ENCODE data around the gene CNTRL.

Gene CNTRL

DNA sequence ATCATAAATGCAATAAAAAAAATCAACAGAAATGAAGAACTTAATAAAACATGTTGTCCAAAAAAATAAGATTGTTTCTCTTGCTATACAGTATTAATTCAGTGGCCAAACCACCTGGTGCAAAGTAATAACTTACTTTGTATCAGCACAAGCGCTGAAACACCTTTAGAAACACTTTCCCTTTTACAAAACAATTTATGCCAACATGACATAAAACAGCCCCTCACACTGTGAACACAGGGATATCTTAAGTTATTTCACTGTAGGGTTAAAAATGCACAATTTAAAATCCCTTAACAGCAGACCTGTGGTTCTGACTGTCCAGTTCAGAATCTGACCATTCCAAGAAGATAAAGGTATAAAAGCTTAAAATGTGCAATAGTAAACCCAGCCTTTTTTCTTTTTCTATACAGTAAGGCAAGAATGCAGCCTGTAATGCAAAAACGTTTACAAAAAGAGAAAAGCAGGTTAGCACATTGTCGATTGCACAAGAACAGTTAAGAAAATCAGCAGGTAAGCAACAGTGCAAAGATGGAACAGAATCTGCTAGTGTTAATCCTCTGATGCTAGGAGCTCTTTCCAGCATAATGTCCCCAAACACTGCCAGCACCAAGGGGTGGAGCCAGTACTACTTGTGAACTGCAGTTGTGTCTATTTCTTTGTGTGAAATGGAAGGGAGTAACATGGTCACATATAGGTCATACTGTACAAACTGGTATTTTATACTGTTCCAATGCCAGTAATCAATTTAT, 105.4 kb downstream of the CNTRL start:
- no peak for DNase-seq (ENCODE audit: low read depth)

DNA sequence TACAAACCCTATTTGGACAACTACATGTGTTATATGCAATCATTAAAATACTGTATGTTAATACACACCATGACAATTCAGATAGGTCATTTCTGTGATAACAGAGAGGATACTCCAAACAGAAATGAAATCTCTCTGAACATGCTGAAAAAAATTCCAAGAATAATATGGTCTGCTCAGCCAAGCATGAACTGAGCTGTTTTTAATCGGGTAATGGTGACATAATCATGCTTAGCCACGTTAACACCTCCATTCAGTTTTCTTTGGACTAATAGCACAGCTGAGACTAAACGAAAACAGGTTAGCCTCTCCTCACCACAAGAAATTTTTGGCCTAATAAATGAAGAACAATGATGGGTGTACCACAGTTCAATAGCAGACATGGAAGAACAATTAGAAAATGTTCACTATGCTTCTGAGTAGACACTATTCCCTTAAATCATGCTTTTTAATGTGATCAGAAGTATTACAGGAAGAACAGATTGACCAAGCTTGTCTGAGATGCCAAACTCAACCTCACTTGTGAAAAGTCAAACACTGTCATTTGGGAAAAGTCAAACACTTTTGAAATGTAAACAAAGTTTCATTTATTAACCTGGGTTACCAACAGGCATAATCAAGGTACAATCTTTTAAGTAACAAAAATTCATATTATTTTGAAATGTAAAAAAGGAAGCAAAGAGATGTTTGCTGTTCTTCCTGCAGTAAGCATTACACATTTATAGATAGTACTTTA, 107.5 kb downstream of the CNTRL start:
- no peak for DNase-seq (ENCODE audit: low read depth)

GRCh38 chr9:121182989-121183388, 108.2 kb downstream of the CNTRL start:
- DNase-seq (ENCODE audit: low read depth): no peak

GRCh38 chr9:121183666-121184423, 109.1 kb downstream of the CNTRL start:
- DNase-seq (ENCODE audit: low read depth): no peak

- DNase-seq (ENCODE audit: low read depth): no peak
These were observed 109.7 kb downstream of the CNTRL start for GRCh38 chr9:121184463-121184862.

DNA sequence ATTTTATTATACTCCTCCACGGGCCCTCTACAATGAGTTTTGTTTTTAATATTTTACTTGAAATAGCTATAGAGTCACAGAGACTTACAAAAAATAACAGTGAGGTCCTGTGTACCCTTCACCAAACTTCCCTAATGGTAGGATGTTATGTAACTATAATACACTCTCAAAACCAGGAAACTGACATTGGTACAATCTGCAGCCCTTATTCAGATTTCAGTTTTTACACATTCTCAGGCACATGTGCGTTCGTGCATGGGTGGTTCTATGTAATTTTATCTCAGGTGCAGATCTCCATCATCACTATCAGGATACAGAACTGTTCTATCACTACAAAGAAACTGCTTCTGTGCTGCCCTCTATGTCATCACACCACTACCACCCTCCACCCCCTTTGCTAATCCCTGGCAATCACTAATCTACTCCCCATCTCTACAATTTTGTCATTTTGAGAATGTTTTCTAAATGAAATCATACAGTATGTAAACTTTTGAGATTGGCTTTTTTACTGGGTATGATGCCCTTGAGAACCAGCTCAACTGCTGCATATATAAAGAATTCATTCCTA, 110.5 kb downstream of the CNTRL start:
- DNase-seq (ENCODE audit: low read depth): no peak

- DNase-seq (ENCODE audit: low read depth): no peak
These were observed 111.1 kb downstream of the CNTRL start for GRCh38 chr9:121185774-121186403.

DNA sequence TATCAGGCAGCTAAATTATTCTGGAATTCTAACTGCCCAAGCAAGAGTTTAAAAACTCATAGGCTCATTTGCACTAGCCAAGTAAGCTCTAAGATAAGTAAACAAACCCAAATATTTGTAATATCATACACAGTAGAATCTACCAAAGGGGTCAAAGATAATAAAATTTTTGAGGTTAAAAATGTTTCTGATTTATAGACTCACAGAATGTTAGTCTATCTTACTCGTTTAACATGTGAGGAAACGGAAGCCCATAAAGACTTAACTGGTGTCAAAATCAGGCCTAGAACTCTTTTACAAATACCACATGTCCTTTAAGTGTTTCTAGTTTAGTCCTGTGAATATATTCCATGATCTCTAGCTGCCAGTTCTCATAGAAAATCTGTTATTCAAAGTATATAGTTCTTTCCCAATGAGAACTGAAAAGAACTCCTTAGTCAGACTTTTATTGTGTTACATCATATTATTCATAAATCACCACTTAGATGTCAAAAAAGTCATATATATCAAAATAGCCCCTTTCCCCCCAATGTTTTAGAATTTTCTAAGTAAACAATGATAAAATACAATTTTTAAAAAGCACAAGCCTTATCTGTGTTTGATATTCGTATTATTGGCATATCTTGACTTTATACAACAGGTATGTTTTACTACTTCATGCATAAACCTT, 113.0 kb downstream of the CNTRL start:
- no peak for DNase-seq (ENCODE audit: low read depth)

GRCh38 chr9:121189006-121189405, 114.3 kb downstream of the CNTRL start:
- DNase-seq (ENCODE audit: low read depth): no peak

DNA sequence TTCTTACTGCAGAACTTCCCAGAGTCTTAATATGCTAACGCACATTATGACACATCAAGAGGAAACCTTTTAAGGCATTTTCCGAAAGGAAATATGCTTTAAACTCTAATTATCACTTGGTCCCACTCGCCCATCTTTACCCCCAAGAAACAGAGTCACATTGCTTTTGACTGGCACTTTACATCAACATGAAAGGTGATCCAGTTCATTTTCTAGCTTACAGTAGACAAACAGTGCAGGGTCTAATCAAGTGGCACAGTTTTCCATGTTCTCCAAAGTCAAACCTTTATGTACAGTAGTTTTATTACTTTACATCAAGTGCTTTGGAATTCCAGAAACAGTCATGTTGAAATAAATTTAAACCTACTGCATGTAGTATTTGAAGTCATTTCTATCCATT, 114.9 kb downstream of the CNTRL start:
- no peak for DNase-seq (ENCODE audit: low read depth)

DNA sequence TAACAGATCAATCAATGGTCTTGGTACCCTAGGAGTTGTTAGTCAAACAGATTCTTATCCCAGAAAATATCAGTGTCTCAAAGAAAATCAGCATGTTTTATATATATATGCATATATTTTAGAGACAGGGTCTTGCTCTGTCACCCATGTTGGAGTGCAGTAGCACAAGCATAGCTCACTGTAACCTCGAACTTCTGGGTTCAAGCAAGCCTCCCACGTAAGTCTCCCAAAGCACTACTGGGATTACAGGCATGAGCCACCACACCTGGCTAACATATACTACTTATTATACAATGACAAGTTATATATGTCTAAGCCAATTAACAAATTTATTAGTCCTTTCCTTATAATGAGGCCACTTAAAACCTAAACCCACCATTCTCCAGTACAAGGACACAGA, 116.5 kb downstream of the CNTRL start:
- DNase-seq (ENCODE audit: low read depth): no peak

GRCh38 chr9:121192518-121192917, 117.8 kb downstream of the CNTRL start:
- no peak for DNase-seq (ENCODE audit: low read depth)

DNA sequence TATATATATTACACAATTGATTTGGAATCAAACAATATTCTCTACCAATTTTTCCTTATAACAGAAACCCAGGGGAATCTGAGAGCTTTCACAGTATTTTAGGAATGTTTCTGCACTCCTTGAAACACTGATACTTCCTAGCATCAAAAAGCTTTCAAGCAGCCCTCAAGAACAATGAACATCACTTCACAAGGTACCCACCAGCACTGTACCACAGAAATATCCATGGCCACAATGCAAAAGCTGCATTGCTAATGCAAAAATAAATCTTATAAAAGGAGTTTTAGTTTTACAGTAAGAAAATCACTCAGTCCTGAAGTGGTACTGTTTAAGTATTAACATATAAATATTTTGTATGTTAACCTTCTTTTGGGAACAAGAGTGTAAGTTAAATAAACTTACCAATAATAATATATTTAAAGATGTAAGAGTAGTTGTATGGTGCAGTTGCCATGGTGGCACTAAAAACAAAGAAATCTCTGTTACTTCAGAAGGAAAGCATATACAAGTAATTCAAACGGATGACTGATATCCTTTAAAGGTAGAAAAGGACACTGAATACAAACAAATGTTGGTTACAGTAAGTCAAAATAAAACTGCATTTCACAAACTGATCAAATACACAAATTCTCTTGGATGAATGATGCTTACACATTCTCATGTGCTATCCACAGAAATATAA, 118.3 kb downstream of the CNTRL start:
- no peak for DNase-seq (ENCODE audit: low read depth)

DNA sequence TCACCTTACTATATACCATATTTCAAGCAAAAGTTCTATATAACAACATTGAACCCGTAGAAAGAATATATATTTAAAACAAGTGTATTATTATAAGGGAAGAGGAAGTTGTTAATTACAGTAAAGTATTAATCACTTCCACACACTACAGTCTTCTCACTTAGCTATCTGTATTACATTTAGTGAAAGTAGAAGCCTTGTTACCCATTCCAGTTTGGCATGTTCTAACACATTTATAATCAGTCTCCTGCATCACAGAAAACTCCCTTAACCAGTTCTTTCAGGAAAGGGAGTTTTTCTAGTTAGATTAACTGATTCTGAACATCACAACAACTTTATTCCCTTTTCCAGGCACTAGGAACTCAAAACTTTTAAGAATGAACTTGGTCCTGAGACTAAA, 120.0 kb downstream of the CNTRL start:
- no peak for DNase-seq (ENCODE audit: low read depth)

GRCh38 chr9:121196389-121196788, 121.6 kb downstream of the CNTRL start:
- DNase-seq (ENCODE audit: low read depth): no peak

DNA sequence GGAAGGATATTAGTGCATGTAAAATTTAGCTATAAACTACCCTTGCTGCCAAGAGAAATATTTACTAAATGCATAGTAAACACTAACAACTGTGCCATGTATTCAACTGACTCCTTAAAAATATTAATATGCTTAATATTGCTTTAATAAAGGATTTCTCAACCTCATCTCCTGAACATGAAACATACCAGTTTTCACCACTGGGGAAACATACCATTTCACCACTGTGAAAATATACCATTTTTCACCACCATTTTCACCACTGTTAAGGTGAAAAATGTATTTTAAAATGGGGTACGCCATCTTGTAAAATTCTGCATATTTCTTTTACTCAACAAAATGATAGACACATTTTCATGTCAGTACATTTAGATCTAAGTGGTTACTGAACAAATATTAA, 122.4 kb downstream of the CNTRL start:
- DNase-seq (ENCODE audit: low read depth): no peak

DNA sequence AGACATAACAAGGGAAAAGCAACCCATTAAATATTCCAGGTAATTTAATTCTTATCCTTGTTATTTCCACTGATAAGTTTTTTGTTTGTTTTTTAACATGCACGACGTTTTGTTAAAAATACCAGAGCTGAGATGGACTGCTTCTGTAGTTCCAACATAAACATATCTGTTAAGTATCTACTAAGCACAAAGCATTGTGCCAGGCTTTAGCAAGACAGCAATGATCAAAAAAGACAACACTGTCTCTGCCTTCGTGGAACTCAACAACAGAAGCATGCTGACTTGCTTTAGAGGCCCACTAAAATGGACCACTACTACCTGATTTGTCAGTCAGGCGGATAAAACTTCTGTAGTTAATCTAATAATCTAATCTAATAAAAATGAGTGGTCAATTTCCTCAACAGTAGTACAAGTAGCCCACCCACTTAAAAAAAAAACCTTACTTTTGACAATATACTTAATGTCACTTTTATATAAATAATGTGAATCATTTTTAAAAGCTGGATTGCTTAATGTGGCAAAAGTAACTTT, 123.8 kb downstream of the CNTRL start:
- DNase-seq (ENCODE audit: low read depth): no peak

DNA sequence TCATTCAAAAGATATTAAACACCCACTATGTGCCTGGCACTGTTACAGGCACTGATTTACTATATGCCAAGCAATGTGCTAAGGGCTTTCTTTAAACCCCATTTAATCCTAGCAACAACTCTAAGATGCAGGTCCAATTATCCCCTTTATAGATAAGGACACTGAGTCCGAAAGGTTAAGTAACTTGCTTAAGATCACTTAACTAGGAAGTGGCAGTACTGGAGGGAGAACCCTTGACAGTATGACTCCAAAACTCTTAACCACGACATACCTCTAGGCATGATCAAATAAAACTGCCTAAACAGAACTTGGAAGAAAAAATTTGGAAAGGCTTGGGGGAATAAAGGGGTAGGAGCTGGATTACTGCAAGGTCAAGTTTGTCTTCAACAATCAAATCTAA, 125.2 kb downstream of the CNTRL start:
- DNase-seq (ENCODE audit: low read depth): no peak

GRCh38 chr9:121200356-121200755, 125.6 kb downstream of the CNTRL start:
- no peak for DNase-seq (ENCODE audit: low read depth)

- DNase-seq (ENCODE audit: low read depth): peak; percentile 33
These were observed 126.4 kb downstream of the CNTRL start for GRCh38 chr9:121201045-121201737.

Data from T follicular helper cell (primary cell).